Measurements from ENCODE around the gene HM13. TPM values are rescaled to one million over a fixed set of nuclear protein-coding genes. Genes with fewer than 3 reads are reported as not detected.

The HM13 gene
- polyA plus RNA-seq, 2 of the 4 experiments (the other 2 are of a cell fraction), result 164 to 178 TPM

DNA sequence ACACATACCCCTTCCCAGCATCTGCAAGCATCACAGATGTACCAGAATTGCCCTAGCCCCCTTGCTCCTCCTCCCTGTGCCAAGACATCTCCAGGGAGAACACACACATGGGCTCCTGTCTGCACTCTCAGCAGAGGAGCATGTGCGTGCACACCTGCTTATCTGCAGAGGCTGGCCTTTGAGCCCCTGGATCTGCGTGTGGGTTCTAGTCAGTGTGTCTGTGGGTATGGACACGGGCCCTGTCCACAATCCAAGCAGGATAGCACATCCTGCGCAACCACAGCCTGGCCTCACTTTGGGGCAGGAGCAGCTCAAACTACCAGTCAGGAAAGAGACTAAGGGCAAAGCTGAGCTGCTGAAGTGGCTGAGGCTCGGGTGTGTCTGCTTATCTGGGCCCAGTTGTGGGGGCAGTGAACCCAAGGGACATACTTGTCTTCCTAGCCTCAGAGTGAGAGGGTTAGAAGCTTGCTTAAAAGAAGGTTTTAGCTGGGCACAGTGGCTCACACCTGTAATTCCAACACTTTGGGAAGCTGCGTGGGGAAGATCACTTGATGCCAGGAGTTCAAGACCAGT lies 41.0 kb downstream of the HM13 start:
- POLR2A ChIA-PET, result interaction anchor here (1.3 kb wide), 1 partner anchor 50 kb away, joined by 3 read pairs; the partner anchor contains the start of gene ID1
- TF ChIP-seq TP53 (CRISPR knock-in tag; IDR thresholded peaks at IDR 0.05) (no peak), ZFP36 (IDR thresholded peaks at IDR 0.05; ENCODE audit: borderline replicate concordance, partially characterized antibody) (no peak)
- TF ChIP-seq, protein P1, sequence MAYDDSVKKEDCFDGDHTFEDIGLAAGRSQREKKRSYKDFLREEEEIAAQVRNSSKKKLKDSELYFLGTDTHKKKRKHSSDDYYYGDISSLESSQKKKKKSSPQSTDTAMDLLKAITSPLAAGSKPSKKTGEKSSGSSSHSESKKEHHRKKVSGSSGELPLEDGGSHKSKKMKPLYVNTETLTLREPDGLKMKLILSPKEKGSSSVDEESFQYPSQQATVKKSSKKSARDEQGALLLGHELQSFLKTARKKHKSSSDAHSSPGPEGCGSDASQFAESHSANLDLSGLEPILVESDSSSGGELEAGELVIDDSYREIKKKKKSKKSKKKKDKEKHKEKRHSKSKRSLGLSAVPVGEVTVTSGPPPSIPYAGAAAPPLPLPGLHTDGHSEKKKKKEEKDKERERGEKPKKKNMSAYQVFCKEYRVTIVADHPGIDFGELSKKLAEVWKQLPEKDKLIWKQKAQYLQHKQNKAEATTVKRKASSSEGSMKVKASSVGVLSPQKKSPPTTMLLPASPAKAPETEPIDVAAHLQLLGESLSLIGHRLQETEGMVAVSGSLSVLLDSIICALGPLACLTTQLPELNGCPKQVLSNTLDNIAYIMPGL (CRISPR knock-in tag; IDR thresholded peaks at IDR 0.05; ENCODE audit: borderline replicate concordance), result no peak
- TF ChIP-seq, protein P2, sequence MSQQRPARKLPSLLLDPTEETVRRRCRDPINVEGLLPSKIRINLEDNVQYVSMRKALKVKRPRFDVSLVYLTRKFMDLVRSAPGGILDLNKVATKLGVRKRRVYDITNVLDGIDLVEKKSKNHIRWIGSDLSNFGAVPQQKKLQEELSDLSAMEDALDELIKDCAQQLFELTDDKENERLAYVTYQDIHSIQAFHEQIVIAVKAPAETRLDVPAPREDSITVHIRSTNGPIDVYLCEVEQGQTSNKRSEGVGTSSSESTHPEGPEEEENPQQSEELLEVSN (IDR thresholded peaks at IDR 0.05; ENCODE audit: borderline replicate concordance, low read depth), result no peak
- ATAC-seq (no peak), DNase-seq (ENCODE audit: low read depth in 1 of 2, low spot score in 1 of 2) (no peak), FAIRE-seq (no peak)
- H3K4me1 ChIP-seq, result peaks cover 18% of the 10 kb centered on the region
- H3K9me3 ChIP-seq, result no peaks in the 10 kb centered on the region
- H3K4me3 ChIP-seq, result no peak overlapping the region
- 90% methylated on average over 4 of the region's 6 CpGs for WGBS (ENCODE audit: missing lambda C conversion rate)
- no peak overlapping the region for H3K4me2 ChIP-seq
- H3K27ac ChIP-seq, result no peak overlapping the region
- CTCF ChIA-PET, result interaction anchor here (0.7 to 31.2 kb wide), 7 partner anchors 7 to 169 kb away, joined by 3 to 966 read pairs (median 16); partner anchors contain the start of gene ID1

DNA sequence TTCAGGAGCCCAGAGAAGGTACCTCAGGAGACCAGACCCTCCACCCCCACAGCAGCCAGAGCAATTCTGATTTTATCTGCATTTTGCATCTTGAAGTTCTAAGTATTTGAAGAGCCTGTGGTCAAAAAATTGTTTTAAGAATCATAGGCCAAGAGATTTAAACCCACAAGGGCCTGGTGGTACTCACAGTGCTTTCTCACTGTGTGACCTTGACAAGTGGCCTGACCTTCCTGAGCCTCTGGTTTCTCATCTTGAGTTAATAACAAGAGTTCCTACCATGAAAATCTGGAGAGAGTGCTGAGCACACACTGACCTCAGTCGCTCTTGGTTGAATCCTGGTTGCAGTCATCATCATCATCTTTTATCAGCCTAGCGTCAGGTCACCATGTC lies 45.5 kb downstream of the HM13 start:
- H3K4me3 ChIP-seq, result no peak overlapping the region
- TF ChIP-seq, protein P3, sequence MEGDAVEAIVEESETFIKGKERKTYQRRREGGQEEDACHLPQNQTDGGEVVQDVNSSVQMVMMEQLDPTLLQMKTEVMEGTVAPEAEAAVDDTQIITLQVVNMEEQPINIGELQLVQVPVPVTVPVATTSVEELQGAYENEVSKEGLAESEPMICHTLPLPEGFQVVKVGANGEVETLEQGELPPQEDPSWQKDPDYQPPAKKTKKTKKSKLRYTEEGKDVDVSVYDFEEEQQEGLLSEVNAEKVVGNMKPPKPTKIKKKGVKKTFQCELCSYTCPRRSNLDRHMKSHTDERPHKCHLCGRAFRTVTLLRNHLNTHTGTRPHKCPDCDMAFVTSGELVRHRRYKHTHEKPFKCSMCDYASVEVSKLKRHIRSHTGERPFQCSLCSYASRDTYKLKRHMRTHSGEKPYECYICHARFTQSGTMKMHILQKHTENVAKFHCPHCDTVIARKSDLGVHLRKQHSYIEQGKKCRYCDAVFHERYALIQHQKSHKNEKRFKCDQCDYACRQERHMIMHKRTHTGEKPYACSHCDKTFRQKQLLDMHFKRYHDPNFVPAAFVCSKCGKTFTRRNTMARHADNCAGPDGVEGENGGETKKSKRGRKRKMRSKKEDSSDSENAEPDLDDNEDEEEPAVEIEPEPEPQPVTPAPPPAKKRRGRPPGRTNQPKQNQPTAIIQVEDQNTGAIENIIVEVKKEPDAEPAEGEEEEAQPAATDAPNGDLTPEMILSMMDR (IDR thresholded peaks at IDR 0.05), result no peak
- 0 out of 2 replicates have a peak, but pooled peaks have one; percentile 15 for TF ChIP-seq MYC (IDR thresholded peaks at IDR 0.05; ENCODE audit: borderline replicate concordance, low read length)
- H3K27ac ChIP-seq, result peak overlapping the region; percentile 90 to 97
- peak overlapping the region; percentile 63 for H3K4me2 ChIP-seq
- ChIA-PET POLR2A (interaction anchor here (1.2 to 5.2 kb wide), 7 partner anchors 8 to 164 kb away, joined by 3 to 172 read pairs (median 19); partner anchors contain the start of gene ID1), CTCF (interaction anchor here (0.6 to 31.2 kb wide), 20 partner anchors 5 to 172 kb away, joined by 3 to 966 read pairs (median 5); partner anchors contain the start of genes BCL2L1 and ID1)
- no peaks in the 10 kb centered on the region for H3K9me3 ChIP-seq
- peaks cover 47% of the 10 kb centered on the region for H3K4me1 ChIP-seq
- WGBS (ENCODE audit: missing lambda C conversion rate), result 70% methylated on average over 2 of the region's 2 CpGs
- ATAC-seq (no peak), DNase-seq (ENCODE audit: low read depth in 1 of 2, low spot score in 1 of 2) (no peak), FAIRE-seq (no peak)

DNA sequence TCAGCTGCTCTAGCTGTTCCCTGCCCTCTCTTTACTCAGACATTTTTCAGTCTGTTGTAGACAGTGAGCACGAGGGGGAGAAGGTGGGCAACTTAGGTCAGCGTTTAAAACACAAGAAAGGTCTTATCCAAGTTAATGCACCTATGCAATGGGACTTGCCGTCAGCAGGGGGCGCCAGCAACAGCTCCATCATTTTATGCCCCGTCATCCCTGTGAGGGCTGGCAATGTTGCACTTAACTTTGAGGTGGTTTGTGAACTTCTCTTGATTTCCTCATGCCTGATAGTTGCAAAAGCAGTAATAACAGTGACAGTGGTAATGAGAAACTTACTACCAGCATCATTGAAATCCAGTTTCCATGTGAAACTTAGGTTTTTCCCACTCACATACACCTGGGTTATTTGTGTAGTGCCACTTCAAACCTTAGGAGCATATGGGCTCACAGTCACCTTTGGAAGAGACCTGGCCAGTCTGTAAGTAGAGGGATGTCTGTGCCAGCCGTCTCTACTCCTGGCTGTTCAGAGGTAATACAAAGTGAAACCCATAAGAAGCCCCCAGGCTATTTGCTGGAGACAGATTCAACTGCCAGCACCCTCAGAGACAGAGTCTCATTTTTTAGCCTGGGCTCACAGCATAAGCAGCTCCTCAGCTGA lies 46.0 kb downstream of the HM13 start:
- Histone ChIP-seq H3K4me3 (no peak overlapping the region), H3K4me1 (peaks cover 47% of the 10 kb centered on the region), H3K9me3 (no peaks in the 10 kb centered on the region), H3K27ac (peak overlapping the region; percentile 90 to 97), H3K4me2 (peak overlapping the region; percentile 63)
- 4% methylated on average over 6 of the region's 6 CpGs for WGBS (ENCODE audit: missing lambda C conversion rate)
- DNase-seq (ENCODE audit: low read depth in 1 of 2, low spot score in 1 of 2) (peak; percentile 78 to 94), ATAC-seq (peak; percentile 56 to 70), FAIRE-seq (peak; percentile 28)
- CTCF ChIA-PET, result interaction anchor here (0.6 to 31.2 kb wide), 22 partner anchors 4 to 172 kb away, joined by 3 to 966 read pairs (median 5); partner anchors contain the start of genes BCL2L1 and ID1
- POLR2A ChIA-PET, result interaction anchor here (0.9 to 5.2 kb wide), 13 partner anchors 9 to 163 kb away, joined by 3 to 172 read pairs (median 6); partner anchors contain the start of genes HM13 and ID1
- TF ChIP-seq TFCP2L1 (CRISPR knock-in tag; IDR thresholded peaks at IDR 0.05) (no peak; the same call in 1 of the 2 replicates), CBX2 (IDR thresholded peaks at IDR 0.05; ENCODE audit: borderline replicate concordance, low read depth) (no peak), CBX8 (IDR thresholded peaks at IDR 0.05) (no peak), PHF8 (IDR thresholded peaks at IDR 0.05; ENCODE audit: borderline replicate concordance, low read depth) (no peak), SMC3 (IDR thresholded peaks at IDR 0.05) (peak; percentile 78), MAFK (IDR thresholded peaks at IDR 0.05; ENCODE audit: partially characterized antibody) (peak; percentile 100), EHF (CRISPR knock-in tag; IDR thresholded peaks at IDR 0.05) (peak; percentile 75; the same call in 1 of the 2 replicates), JUN (IDR thresholded peaks at IDR 0.05) (peak; percentile 13 to 36; a peak in 1 of 5 replicates), FOXS1 (CRISPR knock-in tag; IDR thresholded peaks at IDR 0.05) (peak; percentile 9; the same call in 1 of the 2 replicates), ZC3H11A (IDR thresholded peaks at IDR 0.05) (no peak), BHLHE40 (IDR thresholded peaks at IDR 0.05; ENCODE audit: low read depth, low read length) (no peak), FOSL2 (IDR thresholded peaks at IDR 0.05) (no peak), FOSL2 (CRISPR knock-in tag; IDR thresholded peaks at IDR 0.05) (peak; percentile 73), TP53 (CRISPR knock-in tag; IDR thresholded peaks at IDR 0.05) (peak; percentile 65; the same call in 1 of the 2 replicates), RARB (CRISPR knock-in tag; IDR thresholded peaks at IDR 0.05) (peak; percentile 71; the same call in 1 of the 2 replicates), ESRRA (IDR thresholded peaks at IDR 0.05; ENCODE audit: borderline replicate concordance, low read length) (0 out of 2 replicates have a peak, but pooled peaks have one; percentile 42), ZFP36 (IDR thresholded peaks at IDR 0.05; ENCODE audit: borderline replicate concordance, partially characterized antibody) (no peak), MYC (IDR thresholded peaks at IDR 0.05; ENCODE audit: borderline replicate concordance, low read length) (peak; percentile 23; the same call in 1 of the 2 replicates), NFE2L2 (conservative IDR thresholded peaks at IDR 0.05; ENCODE audit: low read length) (peak; percentile 98), HOXB5 (CRISPR knock-in tag; IDR thresholded peaks at IDR 0.05) (peak; percentile 84)
- TF ChIP-seq, protein P4, sequence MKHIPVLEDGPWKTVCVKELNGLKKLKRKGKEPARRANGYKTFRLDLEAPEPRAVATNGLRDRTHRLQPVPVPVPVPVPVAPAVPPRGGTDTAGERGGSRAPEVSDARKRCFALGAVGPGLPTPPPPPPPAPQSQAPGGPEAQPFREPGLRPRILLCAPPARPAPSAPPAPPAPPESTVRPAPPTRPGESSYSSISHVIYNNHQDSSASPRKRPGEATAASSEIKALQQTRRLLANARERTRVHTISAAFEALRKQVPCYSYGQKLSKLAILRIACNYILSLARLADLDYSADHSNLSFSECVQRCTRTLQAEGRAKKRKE (CRISPR knock-in tag; IDR thresholded peaks at IDR 0.05; ENCODE audit: low read depth), result peak; percentile 86
- TF ChIP-seq, protein P5, sequence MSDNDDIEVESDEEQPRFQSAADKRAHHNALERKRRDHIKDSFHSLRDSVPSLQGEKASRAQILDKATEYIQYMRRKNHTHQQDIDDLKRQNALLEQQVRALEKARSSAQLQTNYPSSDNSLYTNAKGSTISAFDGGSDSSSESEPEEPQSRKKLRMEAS (IDR thresholded peaks at IDR 0.05), result peak; percentile 45
- TF ChIP-seq, protein P6, sequence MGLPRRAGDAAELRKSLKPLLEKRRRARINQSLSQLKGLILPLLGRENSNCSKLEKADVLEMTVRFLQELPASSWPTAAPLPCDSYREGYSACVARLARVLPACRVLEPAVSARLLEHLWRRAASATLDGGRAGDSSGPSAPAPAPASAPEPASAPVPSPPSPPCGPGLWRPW (IDR thresholded peaks at IDR 0.05), result no peak

Data from A549 (cell line).